Measurements from ENCODE around the gene SLC17A9. TPM values are rescaled to one million over a fixed set of nuclear protein-coding genes. Genes with fewer than 3 reads are reported as not detected.

Gene SLC17A9
- total and polyA plus RNA-seq, 10 of the 15 experiments (the other 5 are each of a cell fraction or from before 2014, with no cell fraction given), result 0.72 to 74.1 (median 29.4) TPM

GRCh38 chr20:62952968-62953838, 694 bp downstream of the SLC17A9 start:
- peaks cover 12% of the 10 kb centered on the region for H3K4me1 ChIP-seq (ENCODE audit: control insufficient read depth, insufficient read depth, low read length)
- SMC1A ChIA-PET (ENCODE audit: uncharacterized antibody, unreplicated experiment), result interaction anchor here (1.0 to 3.5 kb wide), 17 partner anchors 15 to 120 kb away, joined by 3 to 23 read pairs (median 7); partner anchors contain the start of gene GID8
- ATAC-seq, result peak; percentile 26
- H4K20me1 ChIP-seq (ENCODE audit: control insufficient read depth, insufficient read depth), result no peaks in the 10 kb centered on the region
- peak overlapping the region; percentile 23 for H2AFZ ChIP-seq (ENCODE audit: control insufficient read depth, low read depth, low read length)
- POLR2A ChIA-PET, result interaction anchor here (0.6 to 2.7 kb wide), 19 partner anchors 8 to 59 kb away, joined by 3 to 27 read pairs (median 6); partner anchors contain the start of genes DIDO1 and GID8
- RAD21 ChIA-PET (ENCODE audit: unreplicated experiment), result interaction anchor here (0.6 to 3.1 kb wide), 14 partner anchors 16 to 62 kb away, joined by 3 to 30 read pairs (median 6); partner anchors contain the start of gene GID8
- intact Hi-C loops (cut with micrococcal nuclease; ENCODE audit: unreplicated experiment) (loop anchor here (2.0 to 5.0 kb wide), 2 partner anchors 14 to 51 kb away; partner anchors contain the start of gene GID8), in situ Hi-C loops (cut with MboI) (no loop called here)
- H3K27me3 ChIP-seq (replicated peaks in 1 of 2; ENCODE audit: control insufficient read depth in 2 of 2, insufficient read depth in 2 of 2, low read length in 1 of 2), result no peaks in the 10 kb centered on the region
- H3K4me2 ChIP-seq (ENCODE audit: control insufficient read depth, insufficient read depth), result peak overlapping the region; percentile 100
- peak overlapping the region; percentile 94 for H3K27ac ChIP-seq (ENCODE audit: control insufficient read depth, insufficient read depth)
- H3K79me2 ChIP-seq (ENCODE audit: control insufficient read depth, insufficient read depth, low read length), result peaks cover 37% of the 10 kb centered on the region
- H3K9me3 ChIP-seq (replicated peaks; ENCODE audit: control insufficient read depth, insufficient read depth, low read length), result peaks cover 3% of the 10 kb centered on the region; the same call in 2 of the 3 replicates
- BruUV-seq (replicated peaks), result TSS peak; percentile 82
- DNase-seq (ENCODE audit: low read depth, low spot score), result no peak
- CTCF ChIA-PET, result interaction anchor here (0.7 to 3.5 kb wide), 19 partner anchors 12 to 227 kb away, joined by 3 to 27 read pairs (median 5); partner anchors contain the start of gene DIDO1
- peaks cover 0 to 21% of the 10 kb centered on the region in 2 experiments; a peak in 2 of 4 replicates for H3K36me3 ChIP-seq (ENCODE audit: control insufficient read depth in 2 of 2, insufficient read depth in 2 of 2, low read length in 1 of 2)
- H3K9ac ChIP-seq (ENCODE audit: control insufficient read depth, insufficient read depth, low read length), result peak overlapping the region; percentile 93
- FAIRE-seq, result no peak
- WGBS (ENCODE audit: insufficient coverage, insufficient replicate concordance, low lambda C conversion rate, missing lambda C conversion rate), result 0% methylated on average over 17 of the region's 19 CpGs
- H3K4me3 ChIP-seq, result peak overlapping the region; percentile 98
- TF ChIP-seq MEF2B (IDR thresholded peaks at IDR 0.05; ENCODE audit: partially characterized antibody, poor library complexity, severe bottlenecking), result no peak
- no peak for TF ChIP-seq NR2F1 (conservative IDR thresholded peaks at IDR 0.05)
- peak; percentile 20 for TF ChIP-seq MYC (IDR thresholded peaks at IDR 0.05; ENCODE audit: insufficient read depth, insufficient read length, insufficient replicate concordance, low read length, severe bottlenecking)
- TF ChIP-seq BACH1 (IDR thresholded peaks at IDR 0.05; ENCODE audit: borderline replicate concordance), result 0 out of 2 replicates have a peak, but pooled peaks have one; percentile 45
- no peak for TF ChIP-seq NRF1 (conservative IDR thresholded peaks at IDR 0.05; ENCODE audit: low read depth, low read length)
- TF ChIP-seq CEBPZ (IDR thresholded peaks at IDR 0.05; ENCODE audit: low read depth, low read length), result no peak
- TF ChIP-seq YY1 (IDR thresholded peaks at IDR 0.05; ENCODE audit: low read depth, low read length), result 0 out of 2 replicates have a peak, but pooled peaks have one; percentile 1
- peak; percentile 6 for TF ChIP-seq SP1 (IDR thresholded peaks at IDR 0.05; ENCODE audit: low read depth, low read length)
- TF ChIP-seq ZNF592 (IDR thresholded peaks at IDR 0.05), result no peak
- no peak for TF ChIP-seq TARDBP (IDR thresholded peaks at IDR 0.05; ENCODE audit: borderline replicate concordance)
- TF ChIP-seq HCFC1 (IDR thresholded peaks at IDR 0.05; ENCODE audit: low read length), result no peak
- no peak for TF ChIP-seq PAX5 (IDR thresholded peaks at IDR 0.05; ENCODE audit: borderline replicate concordance, low read depth, low read length)
- TF ChIP-seq ZNF207 (IDR thresholded peaks at IDR 0.05; ENCODE audit: borderline replicate concordance), result 0 out of 2 replicates have a peak, but pooled peaks have one; percentile 31
- TF ChIP-seq POLR2A (IDR thresholded peaks at IDR 0.05; ENCODE audit: low read depth, low read length), result peak; percentile 55
- peak in 1 of 2 experiments; percentile 10; a peak in 1 of 4 replicates for TF ChIP-seq BHLHE40 (IDR thresholded peaks at IDR 0.05; ENCODE audit: borderline replicate concordance in 1 of 2, low read depth in 2 of 2, low read length in 1 of 2)
